Smooth muscle cell (in vitro differentiated cells): ENCODE results near the gene C10orf120. TPM values are rescaled to one million over a fixed set of nuclear protein-coding genes. Genes with fewer than 3 reads are reported as not detected.

Experiments used
- DNase-seq: peaks from one replicate; lab custom pipeline; 2025; ENCODE audit not compliant: unreplicated experiment; lab: John Stamatoyannopoulos, UW
- H2AFZ ChIP-seq: fragments of 200-600 bp; sonication (generic); 2 replicates; pipeline ENCODE4 v1.6.0; 2016; ENCODE audit warnings: antibody characterized with exemption, low read depth, mild to moderate bottlenecking
- H3F3A ChIP-seq: fragments of 200-600 bp; sonication (generic); 2 replicates; pipeline ENCODE4 v1.6.0; 2017; ENCODE audit warnings: antibody characterized with exemption, low read depth
- H3K27ac ChIP-seq: fragments of 200-600 bp; sonication (generic); 2 replicates; pipeline ENCODE4 v1.5.1; 2016; ENCODE audit warnings: low read depth, mild to moderate bottlenecking
- H3K27me3 ChIP-seq: fragments of 200-600 bp; sonication (generic); 2 replicates; pipeline ENCODE4 v1.6.1; 2016; ENCODE audit warnings: low read depth, mild to moderate bottlenecking
- H3K36me3 ChIP-seq: fragments of 200-600 bp; sonication (generic); 2 replicates; pipeline ENCODE4 v1.5.1; 2016; ENCODE audit warnings: low read depth
- H3K4me1 ChIP-seq: fragments of 200-600 bp; sonication (generic); 2 replicates; pipeline ENCODE4 v1.5.1; 2016; ENCODE audit warnings: low read depth
- H3K4me2 ChIP-seq: fragments of 200-600 bp; sonication (generic); 2 replicates; pipeline ENCODE4 v1.6.0; 2016; ENCODE audit warnings: mild to moderate bottlenecking
- H3K4me3 ChIP-seq: fragments of 200-600 bp; sonication (generic); 2 replicates; pipeline ENCODE4 v1.5.1; 2016; ENCODE audit warnings: mild to moderate bottlenecking
- H3K79me2 ChIP-seq: fragments of 200-600 bp; sonication (generic); 2 replicates; pipeline ENCODE4 v1.6.0; 2016; ENCODE audit warnings: low read depth, mild to moderate bottlenecking
- H3K9ac ChIP-seq: fragments of 200-600 bp; sonication (generic); 2 replicates; pipeline ENCODE4 v1.6.0; 2016; ENCODE audit warnings: low read depth
- H3K9me3 ChIP-seq: fragments of 200-600 bp; sonication (generic); replicated peaks from 2 replicates; pipeline ENCODE4 v1.5.1; 2016; ENCODE audit warnings: low read depth
- H4K20me1 ChIP-seq: fragments of 200-600 bp; sonication (generic); 2 replicates; pipeline ENCODE4 v1.6.0; 2016; ENCODE audit warnings: low read depth
- CTCF ChIP-seq: fragments of 200-600 bp; sonication (generic); IDR thresholded peaks from 2 replicates; pipeline ENCODE4 v1.5.1; 2017; ENCODE audit warnings: borderline replicate concordance, mild to moderate bottlenecking, antibody characterized with exemption; ENCODE audit not compliant: insufficient read depth, poor library complexity, severe bottlenecking
- WGBS: methylation state at CpG from one replicate; pipeline ENCODE4 v1.1.7; 2016; ENCODE audit warnings: low lambda C conversion rate; 5-methylcytosine and 5-hydroxymethylcytosine counted together
- polyA plus RNA-seq: library from polyadenylated mRNA; unstranded; fragments of >200 nt; fragmentation: Nextera tagmentation; extraction: Ambion mirVana; gene quantifications from 2 replicates; pipeline ENCODE4 v1.2.1, GENCODE V29; 2016
- total RNA-seq: library from RNA; depleted of rRNA; stranded (reverse); fragments of >200 nt; gene quantifications from 2 replicates; pipeline ENCODE4 v1.2.3, GENCODE V29; 2014

C10orf120 gene
- total and polyA plus RNA-seq, 2 experiments from 2014 or later, result not detected

- Histone ChIP-seq H3F3A (no peaks in the 10 kb centered on the region), H3K27ac (no peak overlapping the region), H3K36me3 (no peaks in the 10 kb centered on the region), H3K79me2 (no peaks in the 10 kb centered on the region), H3K27me3 (peaks cover 22% of the 10 kb centered on the region), H3K4me1 (no peaks in the 10 kb centered on the region), H4K20me1 (no peaks in the 10 kb centered on the region), H3K4me3 (no peak overlapping the region), H2AFZ (no peak overlapping the region), H3K4me2 (no peak overlapping the region), H3K9ac (no peak overlapping the region), H3K9me3 (no peaks in the 10 kb centered on the region)
- TF ChIP-seq CTCF, result peak; percentile 56
- WGBS, result 39% methylated on average over 10 of the region's 10 CpGs
- no peak for DNase-seq
These were observed 50.8 kb downstream of the C10orf120 start for GRCh38 chr10:122648599-122649428.

Other genes with a start within 250 kb of the C10orf120 start
- not detected in 2 replicates for gene ARMS2, start 245.2 kb downstream of the C10orf120 start, total RNA-seq
- gene ARMS2, start 245.2 kb downstream of the C10orf120 start, polyA plus RNA-seq, result not detected in 2 replicates
- 175 and 197 TPM in 2 replicates for gene HTRA1, start 238.3 kb downstream of the C10orf120 start, total RNA-seq
- gene HTRA1, start 238.3 kb downstream of the C10orf120 start, polyA plus RNA-seq, result 170 and 257 TPM in 2 replicates
- not detected in 2 replicates for gene DMBT1, start 139.1 kb downstream of the C10orf120 start, total RNA-seq
- not detected in 2 replicates for gene DMBT1, start 139.1 kb downstream of the C10orf120 start, polyA plus RNA-seq
- gene CUZD1, start 146.0 kb upstream of the C10orf120 start, total RNA-seq, result 0.18 and 0.72 TPM in 2 replicates
- 0.34 TPM in 1 of 2 replicates, not detected in the other for gene CUZD1, start 146.0 kb upstream of the C10orf120 start, polyA plus RNA-seq
- gene FAM24B, start 179.7 kb upstream of the C10orf120 start, total RNA-seq, result not detected in 2 replicates
- 0.30 TPM in 1 of 2 replicates, not detected in the other for gene FAM24B, start 179.7 kb upstream of the C10orf120 start, polyA plus RNA-seq
- gene FAM24A, start 210.8 kb upstream of the C10orf120 start, total RNA-seq, result not detected in 2 replicates
- not detected in 2 replicates for gene FAM24A, start 210.8 kb upstream of the C10orf120 start, polyA plus RNA-seq